Measurements from ENCODE around the gene SUN3.

- no peak for TF ChIP-seq POLR2A (IDR thresholded peaks at IDR 0.05)
- no peak for TF ChIP-seq CTCF (IDR thresholded peaks at IDR 0.05)
Measured at GRCh38 chr7:47973739-47974138, 55.2 kb downstream of the SUN3 start.

Data from uterus (tissue), 2 donors.